ENCODE results near the gene GDAP2.

Gene GDAP2, protein sequence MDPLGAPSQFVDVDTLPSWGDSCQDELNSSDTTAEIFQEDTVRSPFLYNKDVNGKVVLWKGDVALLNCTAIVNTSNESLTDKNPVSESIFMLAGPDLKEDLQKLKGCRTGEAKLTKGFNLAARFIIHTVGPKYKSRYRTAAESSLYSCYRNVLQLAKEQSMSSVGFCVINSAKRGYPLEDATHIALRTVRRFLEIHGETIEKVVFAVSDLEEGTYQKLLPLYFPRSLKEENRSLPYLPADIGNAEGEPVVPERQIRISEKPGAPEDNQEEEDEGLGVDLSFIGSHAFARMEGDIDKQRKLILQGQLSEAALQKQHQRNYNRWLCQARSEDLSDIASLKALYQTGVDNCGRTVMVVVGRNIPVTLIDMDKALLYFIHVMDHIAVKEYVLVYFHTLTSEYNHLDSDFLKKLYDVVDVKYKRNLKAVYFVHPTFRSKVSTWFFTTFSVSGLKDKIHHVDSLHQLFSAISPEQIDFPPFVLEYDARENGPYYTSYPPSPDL

DNA sequence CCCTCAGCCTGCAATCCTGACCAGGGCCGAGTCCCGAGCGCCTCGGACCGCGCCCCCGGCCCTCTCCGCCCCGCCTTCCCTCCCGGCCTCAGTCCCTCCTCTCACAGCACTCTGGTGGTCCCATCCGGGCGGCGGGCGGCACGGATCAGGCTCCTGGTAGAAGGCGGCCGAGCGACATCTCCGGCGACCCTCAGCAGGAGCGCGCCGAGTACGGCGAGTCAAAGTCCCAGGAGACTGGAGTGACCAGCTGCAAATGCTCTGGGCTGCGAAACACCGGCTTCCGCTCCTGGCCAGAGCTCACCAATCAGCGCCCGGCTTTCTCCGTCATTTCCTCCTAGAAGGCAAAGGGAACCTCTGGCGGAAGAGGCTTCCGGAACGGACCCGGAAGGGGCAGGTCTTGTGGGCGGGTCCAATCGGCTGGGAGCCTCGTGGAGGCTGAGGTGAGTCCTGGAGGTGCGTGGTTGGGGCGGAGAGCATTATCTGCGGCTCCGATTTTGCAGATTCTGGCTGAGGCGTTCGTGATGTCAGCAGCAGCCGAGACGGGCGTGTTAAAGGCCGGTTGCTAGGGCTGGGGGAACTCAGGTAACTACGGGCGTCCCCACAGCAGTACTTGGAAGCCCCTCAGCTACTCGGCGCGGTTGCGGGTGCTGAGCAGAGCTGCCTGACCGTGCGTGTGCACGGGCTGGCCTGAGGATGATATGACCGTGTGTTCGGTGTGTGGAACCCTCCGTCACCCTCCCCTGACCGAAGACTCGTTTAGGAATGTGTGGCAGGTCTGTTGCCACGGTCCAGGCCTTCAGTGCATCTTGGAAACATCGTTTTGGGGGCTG is at the start of gene GDAP2, which contains the start of gene WDR3:
Gene GDAP2 (minus strand): TSS at position 279 of the 830 bp plus-strand sequence. CDS start 9,264 bp downstream, outside the sequence.
Gene WDR3 (plus strand): TSS at position 397 of the 830 bp plus-strand sequence. CDS start 3,581 bp downstream, outside the sequence.
- peak within 1 kb of the TSS; percentile 94 for H3K4me3 ChIP-seq (ENCODE audit: low read depth, low read length)
- peak; percentile 87 for TF ChIP-seq MAX (IDR thresholded peaks at IDR 0.05; ENCODE audit: low read depth, low read length)
- TF ChIP-seq MYC (IDR thresholded peaks at IDR 0.05; ENCODE audit: low read depth, low read length) = peak; percentile 91
- TF ChIP-seq POLR2A (IDR thresholded peaks at IDR 0.05; ENCODE audit: extremely low read depth, insufficient read length) = peak; percentile 69
- TF ChIP-seq, protein P1, sequence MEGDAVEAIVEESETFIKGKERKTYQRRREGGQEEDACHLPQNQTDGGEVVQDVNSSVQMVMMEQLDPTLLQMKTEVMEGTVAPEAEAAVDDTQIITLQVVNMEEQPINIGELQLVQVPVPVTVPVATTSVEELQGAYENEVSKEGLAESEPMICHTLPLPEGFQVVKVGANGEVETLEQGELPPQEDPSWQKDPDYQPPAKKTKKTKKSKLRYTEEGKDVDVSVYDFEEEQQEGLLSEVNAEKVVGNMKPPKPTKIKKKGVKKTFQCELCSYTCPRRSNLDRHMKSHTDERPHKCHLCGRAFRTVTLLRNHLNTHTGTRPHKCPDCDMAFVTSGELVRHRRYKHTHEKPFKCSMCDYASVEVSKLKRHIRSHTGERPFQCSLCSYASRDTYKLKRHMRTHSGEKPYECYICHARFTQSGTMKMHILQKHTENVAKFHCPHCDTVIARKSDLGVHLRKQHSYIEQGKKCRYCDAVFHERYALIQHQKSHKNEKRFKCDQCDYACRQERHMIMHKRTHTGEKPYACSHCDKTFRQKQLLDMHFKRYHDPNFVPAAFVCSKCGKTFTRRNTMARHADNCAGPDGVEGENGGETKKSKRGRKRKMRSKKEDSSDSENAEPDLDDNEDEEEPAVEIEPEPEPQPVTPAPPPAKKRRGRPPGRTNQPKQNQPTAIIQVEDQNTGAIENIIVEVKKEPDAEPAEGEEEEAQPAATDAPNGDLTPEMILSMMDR (IDR thresholded peaks at IDR 0.05; ENCODE audit: low read depth, low read length) = no peak
- DNase-seq (ENCODE audit: low read depth) = peak; percentile 98

GRCh38 chr1:117976381-117976780 is 47.0 kb upstream of the GDAP2 start:
- TF ChIP-seq MYC (IDR thresholded peaks at IDR 0.05; ENCODE audit: low read depth, low read length) = no peak
- TF ChIP-seq POLR2A (IDR thresholded peaks at IDR 0.05; ENCODE audit: extremely low read depth, insufficient read length) = no peak
- H3K4me3 ChIP-seq (ENCODE audit: low read depth, low read length) = no peak overlapping the region
- DNase-seq (ENCODE audit: low read depth) = no peak

- no peak overlapping the region for H3K4me3 ChIP-seq (ENCODE audit: low read depth, low read length)
- no peak for DNase-seq (ENCODE audit: low read depth)
- no peak for TF ChIP-seq MAX (IDR thresholded peaks at IDR 0.05; ENCODE audit: low read depth, low read length)
- TF ChIP-seq POLR2A (IDR thresholded peaks at IDR 0.05; ENCODE audit: extremely low read depth, insufficient read length) = no peak
- no peak for TF ChIP-seq MYC (IDR thresholded peaks at IDR 0.05; ENCODE audit: low read depth, low read length)
- TF ChIP-seq, protein P1 (IDR thresholded peaks at IDR 0.05; ENCODE audit: low read depth, low read length) = no peak
These were observed 42.4 kb upstream of the GDAP2 start for GRCh38 chr1:117971777-117972176.

DNA sequence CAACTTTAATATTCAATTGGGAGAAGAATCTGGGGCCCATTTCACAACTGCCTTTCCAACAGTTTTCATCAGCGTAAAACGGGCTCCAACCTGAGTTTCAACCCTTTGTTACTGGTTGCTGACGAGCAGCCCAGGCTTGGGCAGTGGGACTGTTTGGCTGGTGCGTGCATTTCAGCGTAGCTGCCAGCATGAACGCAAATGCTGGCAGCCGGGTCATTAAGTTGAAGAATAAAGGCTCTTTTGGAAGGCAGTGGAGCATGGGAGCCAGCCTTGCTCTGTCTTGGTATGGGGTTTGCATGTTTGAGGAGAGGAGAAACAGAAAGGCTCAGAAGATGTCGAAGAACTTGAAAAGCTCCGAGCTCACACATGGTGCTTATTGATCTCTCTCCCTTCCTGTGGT is 40.8 kb upstream of the GDAP2 start:
- TF ChIP-seq MYC (IDR thresholded peaks at IDR 0.05; ENCODE audit: low read depth, low read length) = no peak
- TF ChIP-seq, protein P1 (IDR thresholded peaks at IDR 0.05; ENCODE audit: low read depth, low read length) = no peak
- no peak for TF ChIP-seq MAX (IDR thresholded peaks at IDR 0.05; ENCODE audit: low read depth, low read length)
- TF ChIP-seq POLR2A (IDR thresholded peaks at IDR 0.05; ENCODE audit: extremely low read depth, insufficient read length) = no peak
- no peak overlapping the region for H3K4me3 ChIP-seq (ENCODE audit: low read depth, low read length)
- no peak for DNase-seq (ENCODE audit: low read depth)

DNA sequence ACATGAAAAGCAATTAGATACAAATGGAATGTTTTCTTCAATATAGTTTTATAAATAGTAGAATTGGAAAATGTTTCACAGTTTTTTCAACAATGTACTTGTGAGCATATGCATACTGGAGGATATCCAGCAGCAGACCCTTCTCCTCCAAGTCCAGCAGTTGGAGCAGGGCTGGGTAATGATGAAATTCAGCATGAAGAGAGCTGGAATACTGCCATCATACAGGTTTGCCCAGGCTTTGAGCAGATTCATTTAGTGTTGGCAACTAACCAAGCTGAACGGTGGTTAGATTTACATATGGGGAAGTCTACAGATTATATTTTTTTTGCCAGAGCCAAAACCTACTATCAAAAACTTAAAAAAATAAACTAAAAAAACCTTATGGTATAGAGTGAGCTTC is 38.5 kb upstream of the GDAP2 start:
- TF ChIP-seq MAX (IDR thresholded peaks at IDR 0.05; ENCODE audit: low read depth, low read length) (no peak), POLR2A (IDR thresholded peaks at IDR 0.05; ENCODE audit: extremely low read depth, insufficient read length) (no peak), MYC (IDR thresholded peaks at IDR 0.05; ENCODE audit: low read depth, low read length) (no peak)
- TF ChIP-seq, protein P1 (IDR thresholded peaks at IDR 0.05; ENCODE audit: low read depth, low read length) = no peak
- no peak overlapping the region for H3K4me3 ChIP-seq (ENCODE audit: low read depth, low read length)
- no peak for DNase-seq (ENCODE audit: low read depth)

All from NB4 (cell line).